Mammary epithelial cell (primary cell): ENCODE measurements around the gene VPS33B.

Experiments
- EZH2 ChIP-seq: IDR thresholded peaks from 2 replicates; pipeline ENCODE4 v1.6.1; 2012; ENCODE audit warnings: low read length, inconsistent platforms, borderline replicate concordance
- TF ChIP-seq, protein P1 (sequence below), 2 donors: IDR thresholded peaks in 1 of 2; conservative IDR thresholded peaks in 1 of 2; 2 replicates each; pipeline ENCODE4 v1.5.1; 2011 to 2012; ENCODE audit warnings: inconsistent platforms in 2 of 2, low read length in 2 of 2, mild to moderate bottlenecking in 2 of 2, control low read depth in 1 of 2, low read depth in 1 of 2; ENCODE audit not compliant: insufficient read depth in 1 of 2; ENCODE audit errors: extremely low read depth in 1 of 2

- TF ChIP-seq, protein P1, sequence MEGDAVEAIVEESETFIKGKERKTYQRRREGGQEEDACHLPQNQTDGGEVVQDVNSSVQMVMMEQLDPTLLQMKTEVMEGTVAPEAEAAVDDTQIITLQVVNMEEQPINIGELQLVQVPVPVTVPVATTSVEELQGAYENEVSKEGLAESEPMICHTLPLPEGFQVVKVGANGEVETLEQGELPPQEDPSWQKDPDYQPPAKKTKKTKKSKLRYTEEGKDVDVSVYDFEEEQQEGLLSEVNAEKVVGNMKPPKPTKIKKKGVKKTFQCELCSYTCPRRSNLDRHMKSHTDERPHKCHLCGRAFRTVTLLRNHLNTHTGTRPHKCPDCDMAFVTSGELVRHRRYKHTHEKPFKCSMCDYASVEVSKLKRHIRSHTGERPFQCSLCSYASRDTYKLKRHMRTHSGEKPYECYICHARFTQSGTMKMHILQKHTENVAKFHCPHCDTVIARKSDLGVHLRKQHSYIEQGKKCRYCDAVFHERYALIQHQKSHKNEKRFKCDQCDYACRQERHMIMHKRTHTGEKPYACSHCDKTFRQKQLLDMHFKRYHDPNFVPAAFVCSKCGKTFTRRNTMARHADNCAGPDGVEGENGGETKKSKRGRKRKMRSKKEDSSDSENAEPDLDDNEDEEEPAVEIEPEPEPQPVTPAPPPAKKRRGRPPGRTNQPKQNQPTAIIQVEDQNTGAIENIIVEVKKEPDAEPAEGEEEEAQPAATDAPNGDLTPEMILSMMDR (conservative IDR thresholded peaks at IDR 0.05 in 1 of 2, IDR thresholded peaks at IDR 0.05 in 1 of 2; ENCODE audit: extremely low read depth in 1 of 2, insufficient read depth in 1 of 2, low read depth in 1 of 2, low read length in 2 of 2), result no peak
- no peak for TF ChIP-seq EZH2
These were observed 40.7 kb downstream of the VPS33B start for GRCh38 chr15:90981681-90982080.
